Activated CD4-positive, alpha-beta T cell treated with anti-CD3 and anti-CD28 coated beads, Interleukin-2, amount 50 U/mL, for 24 hours (primary cell): Measurements from ENCODE around the gene PRPF19.

ENCODE experiments used
- DNase-seq, 2 donors: peaks; one replicate each; pipeline ENCODE4 v3.0.0-alpha.2; 2020; ENCODE audit warnings: low read depth in 1 of 2, low spot score in 1 of 2

Gene PRPF19

DNA sequence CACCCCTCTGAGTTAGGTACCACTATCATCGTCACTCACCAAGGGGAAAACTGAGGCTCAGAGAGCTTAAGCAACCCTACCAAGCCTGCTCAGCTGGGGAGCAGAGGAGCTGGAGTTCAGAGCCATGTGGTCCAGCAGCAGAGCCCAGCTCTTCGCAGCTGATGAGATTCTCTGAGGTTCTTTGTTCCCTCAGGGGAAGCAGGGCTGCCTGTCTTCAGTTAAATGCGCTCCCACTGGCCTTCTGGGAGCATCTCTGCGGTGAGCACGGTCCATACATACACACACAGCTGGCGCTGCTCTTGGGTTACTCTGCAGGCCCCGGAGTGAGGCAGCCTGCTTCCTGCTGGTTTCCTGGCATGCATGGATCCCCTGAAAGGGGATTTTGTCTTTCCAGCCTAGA lies 45.4 kb downstream of the PRPF19 start:
- no peak for DNase-seq

DNA sequence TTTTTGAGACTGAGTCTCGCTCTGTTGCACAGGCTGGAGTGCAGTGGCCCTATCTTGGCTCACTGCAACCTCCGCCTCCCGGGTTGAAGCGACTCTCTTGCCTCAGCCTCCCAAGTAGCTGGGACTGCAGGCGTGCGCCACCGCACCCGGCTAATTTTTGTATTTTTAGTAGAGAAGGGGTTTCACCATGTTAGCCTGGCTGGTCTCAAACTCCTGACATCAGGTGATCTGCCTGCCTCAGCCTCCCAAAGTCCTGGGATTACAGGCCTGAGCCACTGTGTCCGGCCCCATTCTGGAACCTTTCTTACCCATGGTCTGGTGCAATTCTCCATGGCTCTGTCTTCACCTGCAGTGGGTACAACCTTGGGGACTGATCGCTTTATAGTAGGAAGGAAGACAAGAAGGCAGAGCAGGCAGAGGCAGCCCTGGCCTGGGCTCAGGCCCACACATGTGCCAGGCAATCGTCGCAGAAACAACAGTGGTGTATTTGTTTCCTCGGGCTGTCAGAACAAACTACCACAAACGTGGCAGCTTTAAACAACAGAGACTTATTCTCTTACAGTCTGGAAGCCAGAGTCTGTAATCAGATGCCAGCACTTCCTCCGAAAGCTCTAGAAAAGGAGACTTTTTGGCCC lies 46.7 kb downstream of the PRPF19 start:
- DNase-seq, result no peak

DNA sequence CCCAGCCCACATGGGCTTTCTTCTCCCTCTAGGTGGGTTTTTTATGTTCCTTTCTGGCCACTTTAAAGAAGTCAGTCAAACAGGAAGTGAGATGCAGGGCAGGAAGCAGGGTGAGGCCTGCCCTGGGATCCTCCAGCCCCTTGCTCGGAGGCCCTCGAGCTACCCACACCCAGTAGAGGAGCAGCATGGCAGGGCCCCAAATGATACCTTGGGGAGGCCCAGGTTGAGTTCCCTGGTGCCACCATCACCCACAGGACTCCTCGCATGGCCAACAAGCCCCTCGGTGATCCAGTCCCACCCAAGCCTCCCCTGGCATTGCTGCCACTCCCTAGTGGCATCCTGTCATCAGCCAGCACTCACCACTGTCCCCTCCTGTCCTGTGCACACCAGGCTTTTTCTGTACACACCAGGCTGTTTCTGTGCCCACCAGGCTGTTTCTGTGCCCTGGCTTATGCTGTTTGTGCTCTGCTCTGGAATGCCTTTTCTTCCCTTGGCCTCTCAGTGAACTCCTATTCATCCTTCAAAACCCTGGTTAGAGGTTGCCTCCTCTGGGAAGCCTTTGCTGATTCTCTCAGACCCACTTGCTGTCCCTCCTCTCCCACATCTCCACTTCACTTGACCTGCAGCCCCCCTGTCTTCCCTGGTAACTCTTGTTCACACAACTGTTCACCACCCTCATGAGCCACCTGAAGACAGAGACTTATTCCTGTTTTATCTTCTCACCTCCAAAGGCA lies 47.5 kb downstream of the PRPF19 start:
- DNase-seq, result no peak

DNA sequence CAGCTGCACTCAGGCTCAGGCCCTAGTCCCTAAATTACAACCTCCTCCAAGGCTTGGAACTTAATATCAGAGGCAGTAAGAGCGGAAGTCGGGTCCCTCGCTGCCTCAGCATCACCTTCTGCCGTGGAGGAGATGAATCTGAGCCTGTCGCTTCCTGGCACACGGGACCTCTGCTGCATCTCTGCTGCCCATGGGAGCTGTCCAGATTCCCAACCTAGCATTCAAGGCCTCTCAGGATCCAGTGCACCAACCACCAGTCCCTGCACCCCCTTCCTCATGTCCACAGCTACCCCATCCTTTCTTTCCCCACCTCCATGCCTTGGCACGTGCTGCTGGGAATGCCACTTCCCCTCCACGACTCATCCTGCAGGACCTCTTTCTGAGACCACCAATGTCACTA lies 48.1 kb downstream of the PRPF19 start:
- DNase-seq, result no peak

DNA sequence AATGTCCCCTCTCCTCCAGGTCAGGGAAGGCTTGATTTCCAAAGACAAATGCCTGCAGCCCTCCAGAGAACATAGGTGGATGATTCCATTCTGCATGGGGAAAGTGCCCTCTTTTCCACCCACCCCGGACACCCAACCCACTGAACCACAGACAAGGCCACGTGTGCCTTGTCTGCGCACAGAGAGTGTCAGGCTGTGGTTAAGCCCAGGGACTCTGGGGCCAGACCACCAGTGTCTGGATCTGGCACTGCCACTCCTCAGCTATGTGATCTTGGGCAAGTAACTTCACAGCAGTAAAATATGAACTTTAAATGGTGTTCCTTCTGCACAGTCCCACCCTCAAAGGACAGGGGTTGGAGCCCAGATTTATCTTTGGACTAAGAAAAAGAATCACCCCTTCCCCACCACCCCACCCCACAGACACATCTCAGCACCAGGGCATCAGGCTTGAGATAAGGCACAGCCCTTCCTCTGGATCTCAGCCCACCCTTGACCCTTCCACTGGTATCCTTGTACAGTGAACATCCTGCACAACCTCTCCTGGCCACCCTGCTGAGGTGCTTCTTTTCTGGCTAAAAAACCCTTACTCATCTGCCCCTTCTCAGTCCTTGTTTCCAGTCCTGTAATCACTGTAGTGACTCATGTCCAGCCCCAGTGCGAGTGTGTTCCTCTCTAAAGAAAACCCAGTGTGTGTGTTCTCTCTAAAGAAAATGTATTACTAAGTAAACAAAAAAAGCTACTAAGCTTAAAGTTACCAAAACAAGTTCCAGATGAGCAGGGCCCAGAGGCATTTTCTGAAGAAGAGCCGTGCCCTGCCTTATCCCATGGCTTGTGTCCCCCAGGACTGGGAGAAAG lies 48.8 kb downstream of the PRPF19 start:
- no peak for DNase-seq

DNA sequence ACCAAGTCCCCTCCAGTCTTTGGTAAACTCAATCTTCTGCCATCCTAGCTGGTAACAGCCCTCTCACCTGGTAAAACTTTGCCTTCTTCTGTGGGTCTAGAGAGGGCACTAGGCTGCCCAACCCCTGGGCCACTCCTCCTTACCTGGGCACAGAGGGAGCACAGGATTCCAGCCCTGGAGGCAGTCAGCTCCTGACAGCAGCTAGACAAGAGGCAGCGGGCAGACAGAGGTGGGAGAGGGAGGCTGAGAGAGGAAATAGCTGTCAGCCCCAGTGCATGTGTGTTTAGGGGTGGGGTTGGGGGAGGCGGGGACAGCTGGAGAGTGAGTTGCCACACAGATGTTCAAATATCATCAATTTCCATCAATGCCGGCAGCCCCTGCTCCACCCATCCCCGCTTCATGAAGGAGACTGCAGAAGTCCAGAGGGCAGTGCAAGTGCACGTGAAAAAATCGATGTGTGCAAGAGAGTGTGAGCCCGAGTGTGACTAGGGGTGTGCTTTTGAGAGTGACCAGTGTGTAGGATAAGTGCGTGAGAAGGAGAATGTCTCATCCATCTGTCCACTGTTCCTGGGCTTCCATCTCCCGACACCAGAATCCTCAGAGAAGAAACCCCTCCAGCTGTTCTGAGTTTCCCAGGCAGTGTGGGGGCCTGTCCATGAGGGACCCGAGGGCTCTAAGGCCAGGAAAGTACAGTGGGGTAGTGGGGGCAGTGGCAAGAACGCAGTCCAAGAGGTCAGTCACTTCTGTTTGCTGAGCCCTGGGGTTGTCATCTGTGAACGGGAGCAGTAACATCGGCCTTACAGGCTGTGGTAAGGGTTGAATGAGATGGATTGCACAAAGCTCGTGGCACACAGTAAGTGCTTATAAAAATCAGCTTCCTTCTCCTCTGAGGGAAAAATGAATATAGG lies 50.4 kb downstream of the PRPF19 start, which contains the start of gene PTGDR2:
Gene PTGDR2 (minus strand): TSS at position 225 of the 908 bp plus-strand sequence. CDS start 2,228 bp downstream, outside the sequence.
- no peak for DNase-seq

DNA sequence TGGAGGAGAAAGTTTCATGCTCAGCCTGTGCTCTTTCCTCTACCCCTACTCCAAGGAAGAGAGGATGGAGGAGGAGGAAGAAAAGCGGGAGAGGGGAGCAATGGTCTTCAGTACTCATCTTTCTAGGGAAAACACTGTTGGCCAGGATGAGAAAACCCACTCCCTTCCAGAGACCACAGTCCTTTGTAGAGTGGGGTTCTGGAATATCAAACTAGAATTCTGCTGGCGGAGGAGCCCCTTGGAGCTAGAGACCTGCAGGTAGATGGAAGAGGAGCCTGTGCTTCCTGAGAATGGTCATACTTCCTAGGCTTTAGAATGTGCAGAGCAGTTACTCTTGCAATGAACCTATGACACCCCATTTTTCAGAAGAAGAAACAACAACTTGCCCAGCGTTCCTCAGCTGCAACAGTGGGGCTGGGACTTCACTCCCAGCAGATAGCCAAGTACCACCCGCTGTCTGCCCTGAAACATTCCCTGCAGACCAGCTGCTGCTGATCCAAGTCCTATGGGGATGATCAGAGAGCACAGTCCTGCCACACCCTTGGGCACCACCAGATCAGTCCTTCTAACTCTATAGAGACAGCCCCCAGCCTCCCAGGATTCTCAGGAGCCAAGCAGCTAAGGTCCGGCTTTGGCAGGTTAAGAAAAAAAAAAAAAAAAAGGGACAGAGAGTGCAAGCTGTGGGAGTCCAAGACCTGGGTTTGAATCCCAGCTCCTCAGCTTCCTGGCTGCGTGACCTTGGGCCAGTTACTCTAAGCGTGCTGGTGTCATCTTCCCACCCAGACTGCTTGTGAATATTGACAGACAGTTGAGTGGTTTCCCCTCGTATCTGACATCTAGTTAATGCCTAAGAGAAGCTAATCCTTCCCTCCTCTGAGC lies 51.3 kb downstream of the PRPF19 start:
- DNase-seq, result no peak

DNA sequence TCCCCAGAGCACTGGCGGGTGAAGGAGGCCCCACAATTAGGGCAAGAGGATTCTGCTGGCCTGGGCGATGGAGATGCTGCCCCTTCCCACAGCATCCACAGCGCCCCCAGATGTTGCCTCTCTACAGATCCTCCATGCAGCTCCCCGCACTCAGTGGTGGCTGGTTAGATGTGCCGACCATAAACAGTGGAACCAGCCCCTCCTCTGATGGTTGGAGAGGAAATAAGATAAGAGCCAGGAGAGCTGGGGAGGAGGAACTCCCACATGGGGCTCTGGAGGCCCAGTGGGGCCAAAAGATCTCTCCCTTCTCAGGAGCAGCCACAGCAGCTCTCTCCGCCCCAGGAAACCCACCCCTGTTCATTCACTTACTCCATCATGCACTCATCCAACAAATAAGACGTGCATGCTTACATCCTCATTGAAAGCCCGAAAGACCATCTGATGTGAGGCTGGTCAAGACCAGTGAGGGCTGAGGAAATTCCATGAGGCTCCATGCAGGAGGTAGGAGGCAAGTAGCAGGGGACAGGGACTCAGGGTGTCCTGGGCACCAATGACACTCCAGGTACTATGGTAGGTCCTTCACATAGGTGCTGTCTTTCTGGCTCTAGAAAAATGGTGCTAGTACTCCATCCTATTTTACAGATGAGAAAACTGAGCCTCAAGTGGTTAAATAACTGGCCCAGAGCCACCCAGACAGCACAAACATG lies 52.1 kb downstream of the PRPF19 start:
- DNase-seq, result no peak

DNA sequence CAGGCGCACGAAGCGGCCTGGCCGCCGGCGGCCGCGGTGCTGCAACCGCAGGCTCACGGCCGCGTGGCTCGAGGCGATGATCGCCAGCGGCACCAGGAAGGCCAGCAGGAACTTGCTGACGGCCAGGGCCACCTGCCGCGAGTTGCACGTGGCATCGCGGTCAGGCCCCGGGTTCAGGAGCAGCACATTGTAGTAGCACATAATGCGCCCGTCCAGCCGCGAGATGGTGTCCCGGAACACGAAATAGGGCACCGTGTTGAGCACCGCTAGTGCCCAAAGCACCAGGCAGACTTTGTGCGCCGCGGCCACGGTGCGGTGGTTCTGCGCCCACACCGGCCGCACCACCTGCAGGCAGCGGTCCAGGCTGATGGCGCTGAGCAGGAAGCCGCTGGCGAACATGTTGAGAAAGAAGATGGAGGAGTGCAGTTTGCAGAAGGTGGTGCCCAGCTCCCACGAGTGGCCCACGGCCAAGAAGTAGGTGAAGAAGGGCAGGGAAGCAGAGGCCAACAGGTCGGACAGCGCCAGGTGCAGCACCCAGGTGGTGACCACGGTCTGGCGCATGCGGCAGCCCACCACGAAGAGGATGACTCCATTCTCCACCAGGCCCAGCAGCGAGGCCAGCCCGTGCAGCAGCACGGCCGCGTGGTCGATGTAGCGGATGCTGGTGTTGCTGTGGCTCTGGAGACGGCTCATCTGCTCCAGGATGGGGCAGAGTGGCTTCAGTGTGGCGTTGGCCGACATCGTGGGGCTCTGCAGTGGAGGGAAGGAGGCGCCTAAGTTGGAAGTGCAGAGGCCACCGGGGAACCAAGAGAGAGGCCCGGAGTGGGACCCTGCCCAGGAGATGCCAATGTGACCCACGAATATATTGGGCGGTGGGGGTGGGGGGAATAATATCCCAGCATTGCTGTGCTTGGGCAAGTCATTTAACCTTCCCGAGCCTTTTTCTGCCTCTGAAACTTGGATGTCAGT lies 53.1 kb downstream of the PRPF19 start:
- DNase-seq, result no peak

DNA sequence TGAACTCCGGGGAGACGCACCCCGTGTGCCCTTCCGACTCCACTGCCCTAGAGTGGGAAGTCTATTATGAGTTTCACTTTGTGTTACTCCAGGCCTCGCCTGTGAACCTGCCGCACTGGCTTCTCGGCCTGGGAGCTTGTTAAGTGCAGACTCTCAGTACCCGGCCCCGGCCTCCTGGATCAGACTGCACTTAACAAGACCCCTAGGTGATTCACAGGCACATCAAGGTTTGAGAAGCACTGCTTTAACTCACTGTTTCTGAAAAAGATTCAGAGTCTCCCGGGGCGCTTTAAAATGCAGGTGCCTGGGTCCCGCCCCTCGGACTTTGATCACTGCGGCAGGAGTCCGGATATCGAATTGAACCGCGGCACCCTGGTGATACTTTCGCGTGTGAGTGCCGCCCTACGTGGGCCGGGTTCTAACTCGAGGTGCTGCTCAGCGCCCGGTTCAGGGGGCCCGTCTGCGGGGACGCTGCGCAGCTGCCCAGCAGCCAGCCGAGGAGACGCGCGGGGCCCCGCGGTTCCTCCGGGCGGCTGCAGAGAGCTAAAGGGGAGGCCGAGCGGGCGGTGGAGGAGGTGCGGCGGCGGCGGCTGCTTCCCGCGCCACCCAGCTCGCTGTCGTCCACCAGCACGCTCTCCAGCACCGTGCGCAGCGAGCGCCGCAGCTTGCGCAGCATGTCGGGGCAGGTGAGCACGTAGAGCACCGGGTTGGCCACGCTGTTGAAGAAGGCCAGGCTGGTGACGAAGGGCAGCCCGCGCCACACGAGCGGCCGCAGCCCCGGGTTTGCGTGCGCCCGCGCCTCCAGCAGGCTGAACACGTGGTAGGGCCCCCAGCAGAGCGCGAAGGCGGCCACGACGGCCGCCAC lies 54.0 kb downstream of the PRPF19 start:
- no peak for DNase-seq

DNA sequence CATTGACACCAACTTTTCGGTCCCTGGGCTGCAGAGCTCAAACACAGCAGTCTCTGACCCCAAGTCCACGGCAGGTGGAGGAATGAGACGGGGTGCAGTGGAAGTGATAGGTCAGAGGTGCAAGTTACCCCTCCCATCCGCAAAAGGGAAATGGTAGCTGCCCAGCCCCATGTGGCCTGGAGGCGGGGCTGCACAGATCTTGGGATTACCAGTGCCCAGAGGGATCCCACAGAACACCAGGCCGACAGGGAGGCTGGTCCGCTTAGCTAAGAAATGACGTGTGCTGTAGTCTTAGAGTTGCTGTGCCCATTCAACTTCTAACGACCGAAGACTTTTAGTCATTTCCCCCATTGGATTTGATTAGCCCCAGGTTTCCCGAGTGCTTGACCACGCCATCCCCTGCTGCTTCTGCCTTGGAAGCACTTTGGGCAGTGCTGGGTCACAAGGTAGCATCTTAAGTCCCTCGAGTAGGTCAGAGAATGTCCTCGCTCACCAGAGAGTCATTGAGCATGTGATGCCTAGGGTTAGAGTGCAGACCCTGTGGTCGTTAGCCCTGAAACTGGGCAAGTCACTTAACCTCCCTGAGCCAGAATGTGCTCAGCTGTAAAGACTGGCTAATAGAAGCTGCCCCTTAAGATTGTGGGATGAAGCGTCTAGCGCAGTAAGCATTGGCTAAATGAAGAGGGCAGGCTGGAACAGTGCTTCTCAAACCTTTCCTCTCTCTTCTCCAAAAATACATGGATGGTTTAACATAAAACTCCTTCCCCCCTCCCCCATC lies 54.9 kb downstream of the PRPF19 start:
- no peak for DNase-seq

DNA sequence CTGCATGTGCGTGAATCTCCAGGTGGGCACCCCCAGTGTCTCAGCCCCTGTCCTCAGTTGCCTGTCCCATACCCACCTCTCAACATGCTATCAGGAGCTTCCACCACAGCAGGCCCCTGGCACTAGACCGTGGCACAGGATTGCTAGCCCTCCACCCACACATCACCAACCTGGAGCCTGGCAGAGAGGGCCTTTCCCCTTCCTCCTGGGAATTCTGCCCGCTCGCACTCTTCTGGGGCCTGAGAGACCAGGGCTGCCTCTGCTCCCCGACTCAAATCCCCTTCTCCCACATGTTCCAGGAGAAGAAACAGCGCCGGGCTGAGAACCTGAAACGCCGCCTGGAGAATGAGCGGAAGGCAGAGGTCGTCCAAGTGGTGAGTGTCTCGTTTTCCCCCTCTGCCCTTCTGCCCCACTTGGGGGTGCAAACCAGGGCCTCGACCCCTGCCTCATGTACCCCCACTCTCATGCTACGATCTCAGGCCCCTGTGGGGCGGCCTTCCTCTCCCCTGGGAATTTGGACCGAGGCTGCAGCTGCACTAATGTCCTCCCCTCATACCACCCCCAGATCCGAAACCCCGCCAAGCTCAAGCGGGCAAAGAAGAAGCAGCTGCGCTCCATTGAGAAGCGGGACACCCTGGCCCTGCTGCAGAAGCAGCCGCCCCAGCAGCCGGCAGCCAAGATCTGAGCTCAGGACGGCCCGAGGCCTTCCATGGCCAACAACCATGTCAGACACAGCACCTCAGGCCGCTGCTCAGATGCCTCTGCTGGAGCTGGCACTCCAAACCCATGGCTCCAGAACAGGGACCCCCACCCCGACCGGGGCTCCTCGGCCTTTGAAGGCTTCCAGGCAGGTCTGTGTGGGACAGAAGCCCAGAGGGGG lies 56.5 kb downstream of the PRPF19 start:
- DNase-seq, result no peak

DNA sequence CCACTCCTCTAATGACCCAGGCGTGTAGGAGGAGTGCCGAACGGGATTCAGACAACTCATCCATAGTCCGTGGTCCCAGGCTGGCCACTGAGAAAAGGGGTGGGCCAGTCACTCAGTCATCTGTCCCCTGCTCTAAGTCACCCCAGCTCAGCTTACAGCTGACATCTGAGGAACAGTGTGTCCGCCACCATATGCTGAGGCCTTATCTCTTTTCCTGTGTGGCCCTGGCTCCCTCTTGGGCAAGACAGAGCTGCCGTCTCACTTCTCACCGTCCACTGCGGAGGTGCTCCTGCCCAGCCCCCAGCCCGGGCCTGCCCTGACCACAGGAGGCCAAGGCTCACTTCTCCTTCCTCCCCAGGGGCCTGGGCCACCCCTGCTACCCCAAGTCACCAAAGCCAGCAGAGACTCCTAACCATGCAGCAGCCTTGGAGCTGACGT lies 57.7 kb downstream of the PRPF19 start:
- no peak for DNase-seq

DNA sequence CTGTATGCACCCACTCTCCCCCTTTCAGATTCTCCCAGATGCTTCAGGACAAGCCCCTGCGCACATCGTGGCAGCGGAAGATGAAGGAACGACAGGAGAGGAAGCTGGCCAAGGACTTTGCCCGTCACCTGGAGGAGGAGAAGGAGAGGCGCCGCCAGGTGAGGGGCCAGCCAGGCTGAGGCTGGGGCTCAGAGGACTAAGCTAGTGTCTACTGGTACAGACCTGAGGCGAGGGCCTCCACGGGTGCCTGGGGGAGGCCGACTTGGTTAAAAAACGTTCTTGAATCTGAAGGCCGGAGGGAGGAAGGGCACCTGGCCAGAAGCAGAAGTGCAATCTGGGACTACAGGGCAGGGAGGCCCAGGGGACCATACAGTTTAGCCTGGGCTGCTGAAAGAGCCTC lies 58.5 kb downstream of the PRPF19 start:
- no peak for DNase-seq

DNA sequence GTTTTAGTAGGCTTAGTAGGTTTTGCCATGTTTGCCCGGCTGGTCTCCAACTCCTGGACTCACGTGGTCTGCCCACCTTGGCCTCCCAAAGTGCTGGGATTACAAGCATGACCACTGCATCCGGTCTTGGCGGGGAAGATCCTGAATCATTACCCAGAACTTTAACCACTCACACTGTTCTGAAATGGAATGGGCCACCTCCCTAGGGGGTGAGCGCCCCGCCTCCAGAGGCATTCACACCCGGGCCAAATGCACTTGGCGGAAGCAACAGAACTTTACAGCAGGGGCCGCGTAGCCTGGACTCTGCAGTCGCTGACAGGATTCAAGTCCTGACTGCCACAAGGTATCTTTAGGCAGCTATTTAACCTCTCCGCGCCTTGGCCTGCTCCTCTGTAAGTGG lies 59.1 kb downstream of the PRPF19 start:
- no peak for DNase-seq
